HEK293 (cell line): Measurements from ENCODE around the gene ATP2B3.

ENCODE experiments used
- CTCF ChIP-seq: fragments of 450-650 bp; formaldehyde crosslinking; IDR thresholded peaks from 2 replicates; pipeline ENCODE4 v1.5.1; 2016; ENCODE audit warnings: missing biosample characterization, missing genetic modification characterization
- PBX3 ChIP-seq: sonication (generic); formaldehyde crosslinking; IDR thresholded peaks from 2 replicates; pipeline ENCODE4 v1.8.1; 2022; ENCODE audit warnings: mild to moderate bottlenecking, moderate library complexity, missing genetic modification reagents
- SP2 ChIP-seq: fragments of 450-650 bp; formaldehyde crosslinking; IDR thresholded peaks from 2 replicates; pipeline ENCODE4 v1.5.1; 2016; ENCODE audit warnings: missing biosample characterization, missing genetic modification characterization
- ZNF274 ChIP-seq, 2 experiments: fragments of 200-500 bp in 1 of 2; fragments of 450-650 bp in 1 of 2; sonication (Bioruptor generic) in 1 of 2; formaldehyde crosslinking in 1 of 2; IDR thresholded peaks; 2 replicates each; pipeline versions ENCODE4 v1.5.1 to v1.6.1; 2014 to 2016; ENCODE audit warnings: borderline replicate concordance in 1 of 2, inconsistent platforms in 1 of 2, low read length in 1 of 2, missing biosample characterization in 1 of 2, missing genetic modification characterization in 1 of 2

GRCh38 chrX:153515435-153515834 is 2.0 kb upstream of the ATP2B3 start:
- TF ChIP-seq CTCF (tag by site-specific recombination) (no peak), ZNF274 (IDR thresholded peaks at IDR 0.05; ENCODE audit: low read length) (no peak), ZNF274 (tag by site-specific recombination; IDR thresholded peaks at IDR 0.05; ENCODE audit: borderline replicate concordance) (no peak), SP2 (no peak), PBX3 (CRISPR knock-in tag) (no peak)
